HG03432 (cell line): ENCODE data around the gene VEZT.
"Not testable (repeated sequence)": the region's sequence is repeated elsewhere in the genome, so short reads cannot be mapped to it uniquely, and the experiment has no call there.

Experiments used
- ATAC-seq: cut with Tn5 transposase; IDR thresholded peaks from one replicate; pipeline ENCODE4 v1.9.1; 2021; ENCODE audit warnings: mild to moderate bottlenecking, moderate library complexity; ENCODE audit not compliant: unreplicated experiment

Gene VEZT

DNA sequence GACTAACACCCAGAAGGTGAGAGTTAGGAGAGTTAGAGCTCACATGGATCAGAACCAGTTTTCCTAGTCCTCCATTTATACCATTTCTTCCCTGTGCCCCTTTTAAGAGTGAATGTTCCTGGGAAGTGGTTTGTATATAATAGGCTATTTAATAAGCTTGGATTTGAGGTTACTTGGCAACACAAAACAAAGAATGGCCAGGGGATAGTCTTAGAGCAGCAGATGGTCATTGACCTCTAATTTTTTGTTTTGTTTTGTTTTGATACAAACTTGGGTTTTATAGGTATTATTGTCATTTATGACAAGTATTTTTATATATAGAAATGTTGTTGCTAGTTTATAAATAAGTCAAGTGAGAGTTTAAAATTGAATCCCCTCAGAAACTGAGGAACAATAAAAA, 35.8 kb downstream of the VEZT start:
- ATAC-seq = no peak

- ATAC-seq = no peak
These were observed 39.9 kb downstream of the VEZT start for GRCh38 chr12:95257541-95257940.

DNA sequence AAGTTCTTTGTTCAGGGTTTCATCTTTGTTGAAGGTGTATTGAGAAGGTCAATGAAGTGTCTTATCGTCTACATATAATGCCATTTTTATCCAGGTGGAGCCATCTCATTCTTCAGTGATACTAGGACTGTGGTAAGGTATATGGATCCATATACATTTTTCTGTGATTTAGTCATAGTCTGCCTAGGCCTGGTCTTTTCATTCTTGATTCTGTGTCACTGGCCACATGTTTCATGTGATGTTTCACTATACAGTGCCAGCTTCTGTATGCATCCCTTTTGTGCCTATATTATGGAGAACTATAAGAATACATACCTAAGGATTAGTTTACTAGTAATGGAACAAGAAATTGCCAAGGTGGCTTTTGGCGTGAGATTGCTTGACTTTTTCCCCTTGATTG, 40.5 kb downstream of the VEZT start:
- no peak for ATAC-seq

GRCh38 chr12:95258803-95259202, 41.2 kb downstream of the VEZT start:
- no peak for ATAC-seq

DNA sequence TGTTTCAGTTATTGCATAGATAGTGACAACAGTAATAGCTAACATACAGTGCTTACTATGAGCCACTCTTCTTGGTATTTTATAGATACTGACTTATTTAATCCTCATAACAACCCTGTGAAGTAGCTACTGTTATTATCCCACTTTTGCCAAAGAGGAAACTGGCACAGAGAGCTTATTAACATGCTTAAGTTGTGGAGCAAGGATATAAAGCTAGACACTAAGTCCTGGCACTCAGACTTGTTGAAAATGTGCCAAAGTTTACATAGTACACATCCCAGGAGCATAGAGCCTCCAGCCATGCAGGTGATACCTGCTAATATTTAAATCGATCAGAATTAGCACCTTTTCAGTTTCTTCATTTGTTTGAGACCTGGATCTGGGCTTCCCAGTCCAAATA, 41.8 kb downstream of the VEZT start:
- no peak for ATAC-seq

GRCh38 chr12:95261109-95261508, 43.5 kb downstream of the VEZT start:
- no peak for ATAC-seq

GRCh38 chr12:95262808-95263207, 45.2 kb downstream of the VEZT start:
- ATAC-seq = no peak

GRCh38 chr12:95265765-95266164, 48.2 kb downstream of the VEZT start:
- no peak for ATAC-seq

DNA sequence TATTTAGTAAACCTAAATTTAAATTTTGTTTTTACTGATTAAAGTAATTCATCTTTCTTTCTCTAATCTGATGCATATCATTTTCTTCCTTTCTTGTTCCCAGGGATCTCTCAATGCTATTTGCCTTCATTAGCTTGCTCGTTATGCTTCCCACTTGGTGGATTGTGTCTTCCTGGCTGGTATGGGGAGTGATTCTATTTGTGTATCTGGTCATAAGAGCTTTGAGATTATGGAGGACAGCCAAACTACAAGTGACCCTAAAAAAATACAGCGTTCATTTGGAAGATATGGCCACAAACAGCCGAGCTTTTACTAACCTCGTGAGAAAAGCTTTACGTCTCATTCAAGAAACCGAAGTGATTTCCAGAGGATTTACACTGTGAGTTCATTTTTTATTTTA, 48.6 kb downstream of the VEZT start:
- no peak for ATAC-seq

DNA sequence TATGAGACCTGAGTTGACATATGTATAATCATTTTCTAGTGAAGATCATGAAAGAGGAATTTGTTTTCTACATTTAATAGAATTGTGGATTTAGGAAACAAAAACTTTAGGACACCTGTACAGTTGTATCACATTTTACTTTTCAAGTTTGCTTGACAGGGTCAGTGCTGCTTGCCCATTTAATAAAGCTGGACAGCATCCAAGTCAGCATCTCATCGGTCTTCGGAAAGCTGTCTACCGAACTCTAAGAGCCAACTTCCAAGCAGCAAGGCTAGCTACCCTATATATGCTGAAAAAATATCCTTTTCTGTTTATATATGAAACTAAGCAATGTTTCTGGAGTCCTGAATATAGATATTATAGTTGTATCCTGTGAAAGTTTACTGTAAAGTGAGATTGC, 52.3 kb downstream of the VEZT start:
- no peak for ATAC-seq

DNA sequence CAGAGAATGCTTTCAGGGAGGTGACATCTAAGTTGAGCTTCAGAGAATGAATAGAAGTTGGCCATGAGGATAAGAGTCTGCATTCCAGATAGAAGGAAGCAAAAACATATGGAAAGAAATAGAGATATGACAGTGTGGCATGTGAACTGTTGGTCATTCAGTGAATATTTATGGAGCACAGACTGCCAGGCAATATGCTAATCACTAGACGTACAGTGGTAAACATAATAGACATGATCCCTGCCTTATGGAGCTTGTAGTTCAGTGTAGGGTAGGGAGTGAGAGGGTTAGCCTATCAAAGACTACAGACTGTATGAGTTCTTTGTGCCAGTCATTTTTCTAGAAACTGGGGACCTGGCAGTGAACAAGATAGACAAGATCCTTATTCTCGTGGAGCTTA, 53.9 kb downstream of the VEZT start:
- ATAC-seq = no peak

DNA sequence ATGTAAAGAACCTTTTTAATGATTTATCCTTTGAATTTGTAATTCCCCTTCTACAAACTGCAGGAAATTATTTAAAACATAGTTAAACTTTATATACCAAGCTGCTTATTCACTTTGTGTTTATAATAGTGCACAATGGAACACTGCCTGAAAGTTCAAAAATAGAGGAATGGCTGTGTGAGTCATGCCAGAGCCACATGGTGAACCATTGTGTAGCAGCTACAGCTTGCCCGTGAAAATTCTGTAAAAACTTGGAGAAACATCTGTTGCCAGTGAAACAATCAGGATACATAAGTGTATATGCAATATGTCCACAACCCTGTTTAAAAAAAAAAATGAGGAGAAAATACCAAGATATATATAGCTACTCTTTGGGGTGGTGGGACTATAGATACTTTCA, 59.5 kb downstream of the VEZT start:
- no peak for ATAC-seq

DNA sequence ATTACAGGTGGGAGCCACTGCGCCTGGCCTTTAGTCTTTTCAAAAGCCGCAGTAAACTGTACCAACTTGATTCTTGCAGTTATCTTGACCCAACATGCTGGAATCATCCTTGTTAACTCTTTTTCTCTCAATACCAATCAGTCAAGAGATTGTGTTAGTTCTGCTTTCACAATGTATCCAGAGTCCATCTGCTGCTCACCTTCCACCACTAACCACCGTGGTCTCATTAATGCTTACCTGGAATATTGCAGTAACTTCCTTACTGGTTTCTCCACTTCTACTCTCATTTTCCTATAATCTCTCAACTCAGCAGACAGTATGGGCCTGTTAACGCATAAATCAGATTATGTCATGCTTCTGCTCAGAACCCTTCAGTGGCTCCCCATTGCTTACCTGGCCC, 62.2 kb downstream of the VEZT start:
- ATAC-seq = no peak

DNA sequence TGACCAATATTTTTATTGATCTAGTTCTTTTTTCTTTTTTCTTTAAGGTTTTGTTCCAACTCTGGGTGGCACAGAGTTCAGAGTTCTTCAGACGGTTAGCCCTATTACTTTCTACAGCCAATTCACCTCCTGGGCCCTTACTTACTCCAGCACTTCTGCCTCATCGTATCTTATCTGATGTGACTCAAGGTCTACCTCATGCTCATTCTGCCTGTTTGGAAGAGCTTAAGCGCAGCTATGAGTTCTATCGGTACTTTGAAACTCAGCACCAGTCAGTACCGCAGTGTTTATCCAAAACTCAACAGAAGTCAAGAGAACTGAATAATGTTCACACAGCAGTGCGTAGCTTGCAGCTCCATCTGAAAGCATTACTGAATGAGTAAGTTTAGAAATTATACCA, 64.7 kb downstream of the VEZT start:
- ATAC-seq = no peak

DNA sequence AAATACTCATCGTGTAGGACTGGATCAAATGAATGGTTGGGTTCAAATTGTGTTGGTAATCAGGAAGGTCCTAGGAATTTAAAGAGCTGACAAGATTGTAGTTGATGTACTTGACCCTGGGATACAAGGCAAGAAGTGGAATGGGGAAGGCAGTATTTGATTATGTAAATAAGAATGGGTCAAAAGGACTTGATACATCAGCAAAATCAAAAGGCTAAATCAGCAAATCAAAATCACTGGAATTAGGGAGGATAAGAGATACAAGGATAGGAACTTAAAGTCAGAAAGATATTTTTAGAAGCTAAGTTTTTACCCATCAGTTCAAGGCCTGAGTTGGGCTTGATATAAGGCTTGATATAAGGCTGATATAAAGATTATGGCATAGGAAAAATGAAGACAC, 65.8 kb downstream of the VEZT start:
- ATAC-seq = no peak

DNA sequence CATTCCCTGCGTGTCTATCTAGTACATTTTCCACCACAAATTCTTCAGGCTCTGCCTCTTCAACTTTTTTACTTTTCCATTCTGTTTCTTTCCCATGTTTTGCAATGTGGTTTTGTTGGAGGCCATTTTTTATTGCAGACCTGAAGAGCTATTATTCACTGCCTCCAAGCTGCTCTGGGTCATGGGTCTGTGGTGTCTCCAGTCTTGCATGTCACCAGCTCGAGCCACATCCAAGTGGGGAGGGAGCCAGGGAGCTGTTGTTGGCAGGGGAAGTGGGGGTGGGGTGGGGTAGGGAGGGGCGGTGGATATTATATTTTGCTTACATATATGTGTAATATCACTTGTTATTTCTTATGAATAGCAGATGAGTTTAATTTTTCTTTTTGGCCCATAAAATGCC, 69.1 kb downstream of the VEZT start:
- no peak for ATAC-seq

GRCh38 chr12:95291501-95291900, 73.9 kb downstream of the VEZT start:
- ATAC-seq = no peak

DNA sequence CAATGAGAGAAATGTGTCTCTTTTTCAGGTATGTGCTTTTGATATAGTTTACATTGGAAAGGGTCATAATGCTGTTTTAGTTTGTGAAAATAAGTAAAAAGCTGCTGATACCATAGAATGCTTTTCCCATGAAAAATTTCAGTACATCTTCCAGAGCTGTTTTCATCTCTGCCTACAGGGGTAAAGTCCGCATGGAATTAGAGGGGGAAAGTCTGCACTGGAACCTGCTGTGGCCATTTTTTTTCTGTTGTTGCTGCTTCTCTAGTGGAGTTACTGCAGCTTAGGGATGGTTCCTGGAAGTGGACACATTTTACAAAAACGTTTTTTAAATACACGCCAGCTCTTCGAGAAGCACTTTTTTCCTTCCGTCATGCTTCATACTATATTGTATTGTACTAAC, 81.3 kb downstream of the VEZT start:
- ATAC-seq = no peak

DNA sequence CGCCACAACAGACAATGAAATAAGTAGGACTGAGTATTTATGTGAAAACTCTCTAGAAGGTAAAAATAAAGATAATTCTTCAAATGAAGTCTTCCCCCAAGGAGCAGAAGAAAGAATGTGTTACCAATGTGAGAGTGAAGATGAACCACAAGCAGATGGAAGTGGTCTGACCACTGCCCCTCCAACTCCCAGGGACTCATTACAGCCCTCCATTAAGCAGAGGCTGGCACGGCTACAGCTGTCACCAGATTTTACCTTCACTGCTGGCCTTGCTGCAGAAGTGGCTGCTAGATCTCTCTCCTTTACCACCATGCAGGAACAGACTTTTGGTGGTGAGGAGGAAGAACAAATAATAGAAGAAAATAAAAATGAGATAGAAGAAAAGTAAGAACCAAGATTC, 82.7 kb downstream of the VEZT start:
- no peak for ATAC-seq

DNA sequence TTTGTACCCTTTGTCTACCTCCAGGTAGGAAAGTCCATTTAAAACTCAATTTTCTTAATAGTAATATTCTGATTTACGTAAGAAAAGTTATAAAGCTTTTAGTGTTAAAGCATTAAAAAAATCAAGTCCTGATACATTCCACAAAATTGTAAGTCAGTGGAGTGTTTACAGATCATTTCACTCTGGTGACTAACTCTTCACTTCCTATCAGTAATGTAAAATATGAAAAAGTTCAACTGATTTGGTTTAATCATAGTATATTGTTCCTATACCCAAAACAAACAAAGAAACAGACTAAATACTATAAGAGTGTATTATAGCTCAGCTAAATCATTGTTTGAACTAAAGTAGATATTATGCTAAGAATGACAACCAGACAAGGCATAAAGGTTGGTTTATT, 85.9 kb downstream of the VEZT start:
- ATAC-seq = no peak

DNA sequence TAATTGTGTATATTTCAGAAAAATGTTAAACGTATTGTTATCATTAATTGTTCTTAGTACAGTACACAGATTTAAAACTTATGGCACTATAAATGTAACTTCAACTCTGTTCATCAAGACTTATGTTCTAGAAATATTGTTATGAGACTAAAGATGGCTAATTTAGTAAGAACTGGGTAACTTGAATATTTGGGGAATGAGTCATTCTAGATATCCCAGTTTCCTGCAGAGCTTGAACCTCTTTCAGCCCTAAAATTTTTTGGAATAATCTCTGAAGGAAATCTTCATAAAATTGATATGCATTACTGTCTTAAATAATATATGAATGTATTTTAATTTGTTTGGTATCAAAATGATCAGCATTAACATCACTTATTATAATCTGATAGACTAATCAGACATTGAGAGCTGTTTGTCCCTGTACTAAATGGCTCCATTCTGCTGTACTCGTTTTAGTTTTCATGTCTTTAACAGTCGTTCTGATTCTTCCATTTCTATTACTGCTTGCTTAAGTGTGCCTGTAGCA, 87.1 kb downstream of the VEZT start:
- ATAC-seq = no peak

GRCh38 chr12:95312656-95313055, 95.0 kb downstream of the VEZT start:
- ATAC-seq = no peak

DNA sequence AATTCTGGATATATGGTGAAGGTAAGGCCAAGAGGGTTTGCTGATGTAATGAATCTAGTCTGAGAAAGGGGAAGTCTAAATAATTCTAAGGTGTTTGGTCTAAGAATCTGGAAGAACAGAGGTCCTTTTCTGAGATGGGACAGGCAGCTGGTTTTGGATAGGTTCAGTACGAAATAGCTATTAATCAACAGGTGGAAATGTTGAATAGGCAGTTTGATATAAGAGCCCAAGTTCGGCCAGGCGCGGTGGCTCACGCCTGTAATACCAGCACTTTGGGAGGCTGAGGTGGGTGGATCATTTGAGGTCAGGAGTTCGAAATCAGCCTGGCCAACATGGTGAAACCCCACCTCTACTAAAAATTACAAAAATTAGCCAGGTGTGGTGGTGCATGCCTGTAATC, 97.1 kb downstream of the VEZT start:
- ATAC-seq = not testable (repeated sequence)

DNA sequence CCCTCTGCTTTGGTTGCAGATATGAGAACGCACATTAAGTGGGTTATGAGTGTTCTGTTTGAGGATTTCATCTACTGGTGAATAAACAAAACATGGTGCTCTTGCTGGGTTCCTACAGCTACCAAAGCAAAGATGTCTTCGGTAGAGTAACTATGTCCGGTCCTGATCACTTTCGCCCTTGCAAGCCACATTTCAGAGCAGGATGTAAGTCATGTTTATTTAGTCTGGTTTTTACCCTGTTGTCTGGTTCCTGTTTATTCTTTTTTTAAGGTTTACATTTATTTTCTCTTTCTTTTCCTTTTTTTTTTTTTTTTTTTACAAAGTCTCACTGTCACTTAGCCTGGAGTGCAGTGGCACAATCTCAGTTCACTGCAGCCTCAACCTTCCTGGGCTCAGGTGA, 99.2 kb downstream of the VEZT start:
- no peak for ATAC-seq
